Lower leg skin (tissue), 4 donors: ENCODE measurements around the gene ASPN. TPM values are rescaled to one million over a fixed set of nuclear protein-coding genes. Genes with fewer than 3 reads are reported as not detected.

Experiments
- DNase-seq, 2 donors: peaks; one replicate each; pipeline ENCODE4 v3.0.0-alpha.2; 2019; ENCODE audit warnings: low spot score in 2 of 2
- H3K4me3 ChIP-seq: fragments of 200-600 bp; sonication (generic); 2 replicates; pipeline ENCODE4 v1.5.1; 2017; ENCODE audit warnings: mild to moderate bottlenecking, low read depth; ENCODE audit not compliant: poor library complexity, severe bottlenecking
- POLR2A ChIP-seq, 2 donors: fragments of 450-650 bp; IDR thresholded peaks; one replicate each; pipeline ENCODE4 v1.6.1; 2016 to 2017; ENCODE audit warnings: antibody characterized with exemption in 2 of 2, mild to moderate bottlenecking in 1 of 2, moderate library complexity in 1 of 2
- WGBS, 2 donors: methylation state at CpG; one replicate each; pipeline ENCODE4 v1.1.5; 2018; 5-methylcytosine and 5-hydroxymethylcytosine counted together
- intact Hi-C: fragments of 100-400 bp; cut with DNase I; formaldehyde crosslinking; loops from one replicate; pipeline ENCODE4 v1.15.0; 2023; ENCODE audit warnings: low total_unique reads
- total RNA-seq, 4 donors: library from RNA; depleted of rRNA; stranded (reverse); fragments of >200 nt; gene quantifications; one replicate each; pipeline ENCODE4 v1.1.0, GENCODE V29; 2016
- TF ChIP-seq, protein P1 (sequence below), 3 donors: fragments of 450-650 bp; IDR thresholded peaks; one replicate each; pipeline ENCODE4 v1.5.1; 2016; ENCODE audit warnings: antibody characterized with exemption in 3 of 3, mild to moderate bottlenecking in 3 of 3, moderate library complexity in 2 of 3

ASPN gene
- total RNA-seq, 4 donors from 2014 or later, result 3.0 to 9.1 (median 5.7) TPM

DNA sequence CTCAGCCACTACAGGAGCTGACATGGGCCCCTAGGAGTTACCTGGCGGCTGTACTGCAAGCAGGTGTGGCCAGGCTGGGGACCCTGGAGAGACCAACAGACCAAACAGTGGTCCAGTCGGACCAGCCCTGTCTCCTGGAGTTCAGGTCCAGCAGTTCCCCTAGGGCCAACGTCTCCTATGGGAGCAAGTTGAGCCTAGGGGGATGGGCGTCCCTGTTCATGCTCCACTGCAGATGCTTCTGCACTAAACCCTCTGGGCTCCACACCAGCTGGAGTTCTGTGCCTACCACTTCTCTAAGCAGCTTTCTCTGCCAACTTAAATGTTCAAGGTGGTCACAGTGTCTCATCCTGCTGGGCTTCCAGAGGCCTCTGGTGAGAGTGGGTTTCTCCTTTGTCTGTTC lies 37.5 kb downstream of the ASPN start:
- intact Hi-C loops, result no loop called here
- no peak for DNase-seq
- H3K4me3 ChIP-seq, result no peak overlapping the region
- WGBS, 2 donors, result 68 to 85% methylated on average over 4 of the region's 4 CpGs
- TF ChIP-seq, protein P1, sequence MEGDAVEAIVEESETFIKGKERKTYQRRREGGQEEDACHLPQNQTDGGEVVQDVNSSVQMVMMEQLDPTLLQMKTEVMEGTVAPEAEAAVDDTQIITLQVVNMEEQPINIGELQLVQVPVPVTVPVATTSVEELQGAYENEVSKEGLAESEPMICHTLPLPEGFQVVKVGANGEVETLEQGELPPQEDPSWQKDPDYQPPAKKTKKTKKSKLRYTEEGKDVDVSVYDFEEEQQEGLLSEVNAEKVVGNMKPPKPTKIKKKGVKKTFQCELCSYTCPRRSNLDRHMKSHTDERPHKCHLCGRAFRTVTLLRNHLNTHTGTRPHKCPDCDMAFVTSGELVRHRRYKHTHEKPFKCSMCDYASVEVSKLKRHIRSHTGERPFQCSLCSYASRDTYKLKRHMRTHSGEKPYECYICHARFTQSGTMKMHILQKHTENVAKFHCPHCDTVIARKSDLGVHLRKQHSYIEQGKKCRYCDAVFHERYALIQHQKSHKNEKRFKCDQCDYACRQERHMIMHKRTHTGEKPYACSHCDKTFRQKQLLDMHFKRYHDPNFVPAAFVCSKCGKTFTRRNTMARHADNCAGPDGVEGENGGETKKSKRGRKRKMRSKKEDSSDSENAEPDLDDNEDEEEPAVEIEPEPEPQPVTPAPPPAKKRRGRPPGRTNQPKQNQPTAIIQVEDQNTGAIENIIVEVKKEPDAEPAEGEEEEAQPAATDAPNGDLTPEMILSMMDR (IDR thresholded peaks at IDR 0.05), result no peak
- no peak for TF ChIP-seq POLR2A (IDR thresholded peaks at IDR 0.05)

DNA sequence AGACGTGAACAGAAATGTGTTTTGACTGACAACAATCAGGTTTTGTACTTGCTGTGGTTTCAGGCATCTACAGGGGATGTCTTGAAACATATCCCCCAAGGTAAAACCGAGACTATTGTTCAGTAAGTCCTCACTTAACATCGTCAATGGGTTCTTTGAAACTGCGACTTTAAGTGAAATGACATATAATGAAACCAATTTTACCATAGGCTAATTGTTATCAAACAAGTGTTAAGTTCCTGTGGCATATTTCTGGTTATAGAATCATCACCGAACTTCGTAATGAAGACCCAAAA lies 41.6 kb downstream of the ASPN start:
- DNase-seq, result no peak
- TF ChIP-seq, protein P1 (IDR thresholded peaks at IDR 0.05), result no peak
- TF ChIP-seq POLR2A (IDR thresholded peaks at IDR 0.05), result no peak
- 86 to 88% methylated on average over 6 of the region's 6 CpGs for WGBS, 2 donors
- intact Hi-C loops, result no loop called here
- H3K4me3 ChIP-seq, result no peak overlapping the region

DNA sequence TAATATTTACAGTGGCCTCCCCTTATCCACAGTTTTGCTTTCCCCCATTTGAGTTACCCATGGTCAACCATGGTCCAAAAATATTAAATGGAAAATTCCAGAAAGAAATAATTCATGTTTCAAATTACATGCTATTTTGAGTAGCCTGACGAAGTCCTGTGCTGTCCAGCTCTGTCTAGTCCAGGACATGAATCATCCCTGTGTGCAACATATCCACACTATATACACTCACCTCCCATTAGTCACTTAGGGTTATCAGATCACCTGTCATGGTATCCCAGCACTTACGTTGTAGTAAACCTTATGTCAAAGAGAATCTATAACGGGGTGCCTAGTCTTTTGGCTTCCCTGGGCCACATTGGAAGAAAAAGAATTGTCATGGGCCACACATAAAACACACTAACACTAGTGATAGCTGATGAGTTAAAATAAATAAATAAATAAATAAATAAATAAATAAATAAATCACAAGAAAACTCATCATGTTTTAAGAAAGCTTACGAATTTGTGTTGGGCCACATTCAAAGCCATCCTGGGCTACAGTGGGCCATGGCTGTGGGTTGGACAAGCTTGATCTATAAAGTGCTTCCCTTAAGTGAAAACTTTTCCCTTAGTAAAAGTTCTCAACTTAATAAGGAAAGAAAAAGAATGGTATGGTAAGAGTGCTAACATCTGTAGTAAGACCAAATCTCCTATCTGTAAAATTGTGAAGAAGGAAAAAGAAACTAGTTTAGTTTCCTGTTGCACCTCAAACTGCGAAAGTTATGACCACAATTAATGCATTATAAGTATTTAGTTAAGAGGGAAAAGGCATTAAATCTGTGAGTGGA lies 42.2 kb downstream of the ASPN start:
- TF ChIP-seq POLR2A (IDR thresholded peaks at IDR 0.05), result no peak
- TF ChIP-seq, protein P1 (IDR thresholded peaks at IDR 0.05), result no peak
- H3K4me3 ChIP-seq, result no peak overlapping the region
- DNase-seq, result no peak
- intact Hi-C loops, result no loop called here
- 85 to 87% methylated on average over 5 of the region's 5 CpGs for WGBS, 2 donors

DNA sequence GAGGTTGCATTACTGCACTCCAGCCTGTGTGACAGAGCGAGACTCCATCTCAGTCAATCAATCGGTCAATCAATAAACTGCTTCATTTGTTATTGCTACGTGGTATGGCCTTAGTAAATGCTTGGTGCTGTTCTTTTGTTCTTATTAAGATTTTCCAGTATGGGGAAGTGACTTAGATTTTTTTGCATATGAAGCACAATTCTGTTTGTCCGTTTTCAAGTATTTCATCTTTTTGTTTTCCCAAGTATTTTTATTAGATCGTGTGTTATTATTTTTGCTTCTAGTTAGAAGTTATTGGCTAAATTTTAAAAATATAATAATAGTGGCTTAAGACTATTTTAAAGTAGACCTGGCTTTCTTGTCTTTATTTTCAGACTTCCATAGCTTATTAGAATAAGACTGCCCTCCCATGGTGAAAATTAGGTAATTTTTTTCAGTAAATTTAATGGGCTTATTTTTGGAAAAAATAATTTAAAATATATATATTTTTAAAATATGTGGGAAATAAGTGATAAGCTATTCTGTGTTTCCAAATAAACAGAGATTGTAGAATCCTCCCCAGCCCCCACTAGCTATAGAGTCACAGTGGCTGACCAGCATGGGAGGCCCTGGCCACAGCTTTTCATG lies 43.3 kb downstream of the ASPN start:
- H3K4me3 ChIP-seq, result no peak overlapping the region
- WGBS, 2 donors, result 72 to 79% methylated on average over 5 of the region's 5 CpGs
- TF ChIP-seq, protein P1 (IDR thresholded peaks at IDR 0.05), result no peak
- no peak for TF ChIP-seq POLR2A (IDR thresholded peaks at IDR 0.05)
- no peak for DNase-seq
- intact Hi-C loops, result no loop called here

DNA sequence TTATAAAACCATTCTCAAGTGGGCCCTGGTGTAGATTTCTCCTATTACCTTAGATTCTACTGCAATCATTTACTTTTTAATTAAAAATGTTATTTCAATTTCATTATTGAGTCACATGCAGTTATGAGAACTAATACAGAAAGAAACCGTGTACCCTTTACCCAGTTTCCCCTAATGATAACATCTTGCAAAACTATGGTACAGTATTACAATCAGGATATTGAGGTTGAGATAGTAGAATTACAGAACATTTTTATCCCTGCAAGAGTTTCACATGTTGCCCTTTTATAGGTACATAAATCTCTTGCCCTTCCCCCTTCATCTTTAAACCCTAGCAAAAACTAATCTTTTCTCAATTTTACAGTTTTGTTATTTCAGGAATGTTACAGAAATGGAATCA lies 47.0 kb downstream of the ASPN start:
- intact Hi-C loops, result no loop called here
- TF ChIP-seq POLR2A (IDR thresholded peaks at IDR 0.05), result no peak
- TF ChIP-seq, protein P1 (IDR thresholded peaks at IDR 0.05), result no peak
- no peak overlapping the region for H3K4me3 ChIP-seq
- DNase-seq, result no peak
- 85 to 92% methylated on average over 1 of the region's 1 CpG for WGBS, 2 donors
